GM12891 (cell line): Measurements from ENCODE around the gene DYNC1I1.

Experiments
- DNase-seq: peaks from one replicate; pipeline ENCODE4 v3.0.0; 2011; ENCODE audit warnings: low spot score; ENCODE audit not compliant: insufficient read length
- FAIRE-seq: peaks from 2 replicates; lab custom pipeline; 2011; peaks lifted over from hg19 to GRCh38; lab: Jason Lieb, UNC
- PAX5 ChIP-seq: IDR thresholded peaks from 2 replicates; pipeline ENCODE4 v1.6.1; 2011; ENCODE audit warnings: low read length, moderate library complexity, mild to moderate bottlenecking; ENCODE audit not compliant: insufficient read depth, severe bottlenecking
- POLR2A ChIP-seq: IDR thresholded peaks from 2 replicates; pipeline ENCODE4 v1.6.1; 2011; ENCODE audit warnings: low read depth, low read length, control low read depth
- POLR2AphosphoS5 ChIP-seq: IDR thresholded peaks from 2 replicates; pipeline ENCODE4 v1.6.1; 2011; ENCODE audit warnings: low read depth, low read length, control low read depth
- POU2F2 ChIP-seq: IDR thresholded peaks from 2 replicates; pipeline ENCODE4 v1.6.1; 2011; ENCODE audit warnings: low read depth, mild to moderate bottlenecking, control low read depth, low read length, moderate library complexity
- SPI1 ChIP-seq: IDR thresholded peaks from 2 replicates; pipeline ENCODE4 v1.6.1; 2011; ENCODE audit warnings: low read depth, low read length, control low read depth
- TAF1 ChIP-seq: IDR thresholded peaks from 2 replicates; pipeline ENCODE4 v1.6.1; 2011; ENCODE audit warnings: low read depth, low read length, control low read depth

DYNC1I1 gene

DNA sequence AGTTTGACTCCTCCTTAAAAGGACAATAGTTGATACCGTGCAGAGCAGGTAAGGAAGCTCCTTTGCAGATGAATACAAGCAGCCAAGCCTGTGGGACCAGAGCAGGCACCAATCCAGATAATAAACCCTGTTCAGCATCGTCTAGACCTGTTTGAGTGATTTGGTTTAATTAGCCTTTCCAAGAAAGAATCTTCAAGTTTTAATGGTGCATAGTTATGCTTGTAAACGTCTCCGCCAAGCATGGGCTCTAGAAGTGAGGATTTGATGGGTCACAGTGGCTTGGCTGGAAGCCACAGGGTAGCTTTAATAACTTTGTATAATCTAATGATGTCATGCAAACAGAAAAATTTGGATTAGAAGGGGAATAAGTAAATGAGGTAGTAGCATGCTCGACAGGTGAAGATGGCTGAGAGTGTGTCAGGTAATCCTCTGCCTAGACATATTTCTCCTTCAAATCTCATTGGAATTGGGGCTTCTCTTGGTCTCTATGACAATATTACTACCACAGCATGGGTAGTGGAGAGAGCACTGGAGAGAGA is 188.4 kb downstream of the DYNC1I1 start:
- FAIRE-seq (no peak), DNase-seq (no peak)
- TF ChIP-seq POU2F2 (no peak), TAF1 (no peak), SPI1 (no peak), PAX5 (no peak), POLR2AphosphoS5 (no peak), POLR2A (no peak)

DNA sequence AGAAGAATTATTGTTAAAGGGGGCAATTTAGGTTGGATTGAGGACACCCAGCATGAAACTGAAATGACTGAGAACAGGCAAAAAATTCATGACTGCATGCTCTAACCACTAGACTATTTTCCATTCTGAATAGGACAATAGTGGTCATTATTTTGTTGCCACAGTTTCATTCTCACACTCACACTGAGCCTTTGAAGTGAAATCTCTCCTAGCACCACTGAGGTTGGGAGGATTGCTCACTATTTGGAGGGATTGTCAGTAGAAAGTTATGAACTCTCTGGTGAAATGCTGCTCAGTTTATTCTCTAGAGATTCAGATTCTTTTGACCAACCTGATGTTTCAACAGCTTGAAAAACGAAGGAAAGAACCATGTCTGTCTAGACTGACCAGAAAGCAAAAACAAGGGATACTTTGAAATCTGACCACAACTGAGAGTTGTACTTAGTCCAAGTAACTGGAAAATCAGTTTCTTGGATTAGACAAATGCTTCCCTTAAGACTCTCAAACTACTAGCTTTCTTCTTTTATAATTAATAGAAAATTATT is 191.2 kb downstream of the DYNC1I1 start:
- DNase-seq (no peak), FAIRE-seq (no peak)
- TF ChIP-seq TAF1 (no peak), SPI1 (no peak), POLR2AphosphoS5 (no peak), PAX5 (no peak), POU2F2 (no peak), POLR2A (no peak)

DNA sequence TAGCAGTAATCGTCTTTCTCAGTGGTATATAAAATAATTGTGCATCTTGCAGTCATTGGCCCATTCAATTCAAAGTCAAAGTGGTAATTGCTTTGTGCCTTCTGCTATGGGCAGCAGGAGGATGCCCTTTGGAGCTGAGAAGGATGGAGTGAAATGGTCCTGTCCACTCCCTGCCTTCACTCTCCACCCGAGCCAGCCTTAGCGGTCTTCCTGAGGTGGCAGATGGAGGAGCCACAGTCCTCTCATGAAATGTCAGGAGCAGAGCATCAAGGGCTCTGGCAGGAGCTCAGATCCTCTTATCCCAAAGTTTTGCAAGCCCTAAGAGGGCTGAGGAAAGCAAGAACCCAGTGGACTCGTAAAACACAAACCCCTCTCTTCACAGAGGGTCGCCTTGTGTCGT is 199.4 kb downstream of the DYNC1I1 start:
- no peak for TF ChIP-seq POLR2AphosphoS5
- FAIRE-seq (no peak), DNase-seq (no peak)

DNA sequence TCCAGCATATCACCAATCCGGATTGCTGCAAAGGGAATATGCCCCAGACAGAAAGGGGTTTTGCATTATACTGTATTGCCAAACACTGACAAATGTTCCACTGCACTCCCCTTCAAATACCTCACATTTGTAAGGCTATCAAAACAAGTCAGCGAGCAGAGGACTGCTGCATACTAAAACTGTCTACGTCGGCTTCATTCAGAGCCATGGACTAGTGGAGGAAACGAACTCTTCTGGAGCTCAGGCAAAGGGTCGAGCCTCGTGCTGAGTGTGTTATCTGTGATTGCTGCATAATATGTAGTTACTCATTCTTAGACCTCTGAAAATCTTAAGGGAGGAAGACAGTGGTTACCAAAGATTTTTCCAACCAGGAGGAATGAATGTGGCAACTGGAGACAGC is 200.2 kb downstream of the DYNC1I1 start:
- FAIRE-seq (no peak), DNase-seq (no peak)
- TF ChIP-seq SPI1 (no peak), POLR2A (no peak)

DNA sequence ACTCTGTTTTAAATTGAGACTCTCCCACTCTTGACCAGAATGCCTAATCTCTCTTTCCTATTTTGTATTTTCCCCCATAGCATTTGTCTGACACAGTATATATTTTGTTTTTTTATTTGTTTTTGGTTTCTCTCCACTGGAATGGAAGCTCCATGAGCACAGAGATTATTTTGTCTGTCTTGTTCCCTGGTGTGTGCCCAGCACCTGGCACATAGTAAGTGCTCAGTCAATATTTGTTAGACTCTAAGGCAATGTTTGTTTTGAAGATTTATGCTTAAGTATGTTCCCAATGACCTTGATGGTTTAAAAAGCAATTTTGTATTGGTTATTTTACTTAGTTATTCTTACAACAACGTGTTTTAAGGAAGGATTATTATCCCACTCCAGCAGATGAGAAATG is 201.8 kb downstream of the DYNC1I1 start:
- FAIRE-seq, result no peak
- TF ChIP-seq POU2F2 (no peak), POLR2A (no peak), PAX5 (no peak)
- no peak for DNase-seq

DNA sequence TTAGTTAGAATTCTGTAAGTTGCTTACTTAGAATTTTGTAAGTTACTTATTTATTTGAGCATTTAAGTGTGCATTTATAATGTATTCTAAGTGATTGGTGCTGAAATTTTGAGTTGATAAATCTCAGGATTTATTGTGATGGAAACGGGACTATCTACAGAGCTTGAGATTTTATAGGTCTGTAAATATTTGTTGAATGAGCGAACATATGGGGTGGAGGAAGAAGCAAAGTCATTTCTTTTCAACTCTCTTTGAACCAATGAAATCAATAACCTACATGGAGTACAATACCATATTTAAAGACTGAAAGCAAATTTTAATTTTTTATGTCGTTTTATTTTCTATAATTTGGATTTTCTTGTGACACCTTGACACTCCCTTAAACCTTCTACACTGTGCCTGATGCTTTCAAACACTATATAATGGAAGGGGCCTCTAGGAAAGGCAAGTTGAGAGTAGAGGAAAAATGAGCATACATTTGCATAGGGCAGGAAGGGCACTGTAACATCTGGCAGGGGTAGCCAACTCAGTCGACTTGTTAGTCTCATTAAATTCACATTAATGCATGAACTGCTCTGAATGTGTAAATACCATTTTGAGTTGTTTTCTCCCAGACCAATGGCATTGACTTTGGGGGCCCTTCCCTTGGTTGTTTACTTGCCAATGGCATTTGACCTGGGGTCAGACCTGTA is 204.2 kb downstream of the DYNC1I1 start:
- no peak for TF ChIP-seq POLR2AphosphoS5
- no peak for TF ChIP-seq PAX5
- TF ChIP-seq POLR2A, result no peak
- TF ChIP-seq TAF1, result no peak
- no peak for TF ChIP-seq POU2F2
- TF ChIP-seq SPI1, result no peak
- FAIRE-seq (no peak), DNase-seq (no peak)

DNA sequence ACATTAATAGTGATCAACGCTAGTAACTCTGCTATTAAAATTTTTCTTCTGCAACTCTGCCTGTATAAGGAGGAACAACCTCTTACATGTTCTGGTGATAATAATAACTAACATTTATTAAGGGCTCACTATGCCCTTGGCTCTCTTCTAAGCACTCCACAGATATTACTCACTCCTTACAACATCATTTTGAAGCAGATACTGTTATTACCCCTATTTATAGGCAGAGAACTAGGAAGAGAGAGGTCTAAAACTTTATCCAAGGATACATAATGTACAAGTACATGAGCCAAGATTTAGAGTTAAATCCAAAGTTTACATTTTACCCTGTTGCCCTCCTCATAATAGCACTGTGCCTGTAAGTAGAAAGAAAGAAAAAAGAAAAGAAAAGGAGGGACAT is 205.6 kb downstream of the DYNC1I1 start:
- no peak for FAIRE-seq
- no peak for TF ChIP-seq SPI1
- TF ChIP-seq POLR2AphosphoS5, result no peak
- TF ChIP-seq POLR2A, result no peak
- no peak for TF ChIP-seq POU2F2
- no peak for TF ChIP-seq TAF1
- TF ChIP-seq PAX5, result no peak
- DNase-seq, result no peak

DNA sequence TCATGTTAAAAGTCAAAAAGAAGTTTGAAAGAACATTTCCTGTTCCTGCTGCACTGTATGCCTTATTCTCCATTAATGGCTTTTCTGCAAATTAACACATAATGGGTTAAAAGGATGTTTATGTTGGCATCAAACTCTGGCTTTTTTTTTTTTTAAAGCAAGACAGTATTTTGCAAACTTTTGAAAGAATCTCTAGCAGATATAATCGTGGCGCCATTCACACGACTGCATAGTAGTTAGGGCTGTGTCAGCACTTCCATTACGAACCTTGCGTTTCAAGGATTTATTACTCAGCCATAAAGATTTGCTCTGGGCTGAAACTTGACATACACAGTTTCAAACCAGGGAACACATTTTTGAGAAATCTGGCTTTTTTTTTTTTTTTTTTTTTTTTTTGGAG is 207.8 kb downstream of the DYNC1I1 start:
- FAIRE-seq, result no peak
- TF ChIP-seq SPI1 (no peak), POU2F2 (no peak), TAF1 (no peak), PAX5 (no peak), POLR2AphosphoS5 (no peak), POLR2A (no peak)
- DNase-seq, result no peak

DNA sequence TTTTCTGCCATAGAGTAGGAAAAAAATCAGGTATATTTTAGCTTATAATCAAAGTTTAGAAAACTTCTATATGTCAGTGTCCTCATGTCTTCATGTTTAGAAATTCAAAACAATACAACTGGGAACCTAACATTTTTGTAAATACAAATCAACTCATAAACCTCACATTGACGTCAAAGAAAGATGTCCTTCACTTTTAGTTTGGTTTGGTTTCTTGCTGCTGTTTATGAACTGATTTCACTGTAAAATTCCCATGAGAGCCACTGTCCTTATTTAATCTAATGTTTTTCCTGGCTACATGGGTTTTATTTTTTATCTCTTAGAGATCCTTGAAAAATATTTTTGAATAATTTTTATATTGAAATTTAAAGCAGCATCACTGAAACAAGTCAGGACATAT is 208.4 kb downstream of the DYNC1I1 start:
- TF ChIP-seq SPI1, result no peak
- no peak for TF ChIP-seq POLR2AphosphoS5
- no peak for TF ChIP-seq TAF1
- TF ChIP-seq POU2F2, result no peak
- no peak for TF ChIP-seq POLR2A
- TF ChIP-seq PAX5, result no peak
- DNase-seq (no peak), FAIRE-seq (no peak)

DNA sequence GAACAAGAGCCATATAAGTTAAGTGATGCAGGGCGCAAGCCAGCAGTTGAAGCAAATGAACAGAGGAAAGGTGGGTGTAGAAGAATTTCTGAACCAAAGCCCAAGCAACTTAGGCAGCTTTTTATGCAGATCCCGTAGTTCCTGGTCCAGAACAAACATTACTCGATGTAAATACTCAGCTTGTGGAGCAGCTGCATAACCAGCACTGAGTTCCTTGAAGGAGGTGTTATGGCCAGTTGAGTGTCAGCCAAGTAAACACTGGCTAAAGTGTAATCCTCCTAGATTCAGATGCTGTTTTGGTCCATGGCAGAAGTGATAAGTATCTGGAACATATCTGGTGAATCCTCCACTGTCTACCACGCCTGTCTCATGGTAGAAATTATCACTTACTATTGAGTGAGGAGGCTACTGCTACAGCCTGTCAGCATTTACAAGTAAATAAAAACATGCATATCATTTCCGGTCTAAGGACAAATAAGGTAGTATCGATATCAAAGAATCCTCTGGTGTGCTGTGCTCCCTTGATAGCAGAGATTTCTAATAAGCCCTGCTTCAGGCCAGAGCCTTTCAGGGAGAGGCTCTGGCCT is 213.9 kb downstream of the DYNC1I1 start:
- no peak for DNase-seq
- TF ChIP-seq POLR2AphosphoS5, result no peak
- no peak for TF ChIP-seq POLR2A
- TF ChIP-seq POU2F2, result no peak
- TF ChIP-seq SPI1, result no peak
- no peak for TF ChIP-seq TAF1
- no peak for TF ChIP-seq PAX5
- no peak for FAIRE-seq
